WTC11 (cell line): ENCODE measurements around the gene ZNF341.

ENCODE experiments used
- MYBL2 ChIP-seq: sonication (generic); formaldehyde crosslinking; IDR thresholded peaks from 2 replicates; pipeline ENCODE4 v1.8.1; 2023; ENCODE audit warnings: mild to moderate bottlenecking, moderate library complexity, missing genetic modification reagents
- ZNF138 ChIP-seq: sonication (generic); formaldehyde crosslinking; conservative IDR thresholded peaks from 2 replicates; pipeline ENCODE4 v1.8.1; 2022; ENCODE audit warnings: mild to moderate bottlenecking, moderate library complexity, missing genetic modification reagents

DNA sequence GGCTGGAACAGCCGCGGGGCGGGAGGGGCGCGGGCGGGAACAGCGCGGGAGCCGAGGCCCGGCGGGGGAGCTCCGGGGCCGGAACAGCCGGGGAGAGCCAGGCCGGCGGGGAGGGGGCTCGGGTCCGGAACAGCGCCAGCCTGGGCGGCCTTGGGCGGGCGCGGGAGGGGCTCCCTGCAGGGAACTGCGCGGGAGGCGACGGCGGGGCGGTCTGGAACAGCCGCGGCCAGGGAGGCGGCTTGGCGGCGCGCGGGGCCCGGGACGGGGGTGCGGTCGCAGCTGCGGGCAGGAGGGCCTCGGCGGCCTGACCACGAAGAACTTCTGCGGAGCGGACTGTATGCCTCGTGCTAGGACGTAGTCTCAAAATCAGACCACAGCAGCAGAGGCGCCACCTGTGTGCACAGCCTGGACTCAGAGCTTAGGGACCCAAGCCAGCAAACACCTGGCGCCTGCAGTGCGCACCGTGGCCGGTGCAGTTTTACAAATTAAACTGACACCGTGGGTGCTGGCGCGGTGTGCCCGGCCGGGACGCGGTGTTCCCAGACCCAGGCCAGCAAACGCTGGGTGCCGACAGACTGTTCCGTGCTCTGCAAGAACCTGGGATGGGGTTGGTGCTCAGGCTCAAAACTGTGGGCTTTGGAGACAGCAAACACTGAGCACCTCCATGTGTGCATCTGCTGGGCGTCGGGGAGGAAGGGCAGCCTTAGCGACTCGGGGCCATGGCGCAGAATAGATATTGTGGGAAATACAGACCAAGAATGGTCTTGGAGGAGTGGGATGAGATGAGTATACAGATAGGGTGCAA, 572 bp downstream of the ZNF341 start:
- TF ChIP-seq MYBL2 = no peak
- TF ChIP-seq ZNF138 (CRISPR knock-in tag) = no peak
